GM18873 (cell line): Measurements from ENCODE around the gene MYOC.
"Not testable (repeated sequence)": the region's sequence is repeated elsewhere in the genome, so short reads cannot be mapped to it uniquely, and the experiment has no call there.

Source experiments
- ATAC-seq: cut with Tn5 transposase; IDR thresholded peaks from one replicate; pipeline ENCODE4 v1.9.1; 2021; ENCODE audit warnings: mild to moderate bottlenecking, moderate library complexity, moderate number of reproducible peaks; ENCODE audit not compliant: unreplicated experiment, low FRiP score

Gene MYOC

GRCh38 chr1:171652234-171652822, at the start of gene MYOC:
MYOC (minus strand) TSS chr1:171652688; CDS start chr1:171652611, 77 bp downstream.
- ATAC-seq = no peak

- ATAC-seq = no peak
These were observed 47.0 kb upstream of the MYOC start for GRCh38 chr1:171699531-171699930.

GRCh38 chr1:171695772-171696171, 43.3 kb upstream of the MYOC start:
- ATAC-seq = not testable (repeated sequence)

GRCh38 chr1:171693541-171693940, 41.1 kb upstream of the MYOC start:
- ATAC-seq = not testable (repeated sequence)

GRCh38 chr1:171683870-171684269, 31.4 kb upstream of the MYOC start:
- ATAC-seq = no peak

GRCh38 chr1:171680339-171680738, 27.9 kb upstream of the MYOC start:
- no peak for ATAC-seq

- ATAC-seq = no peak
These were observed 24.3 kb upstream of the MYOC start for GRCh38 chr1:171676823-171677222.

- ATAC-seq = no peak
These were observed 22.2 kb upstream of the MYOC start for GRCh38 chr1:171674431-171675405.

- ATAC-seq = no peak
These were observed 18.3 kb upstream of the MYOC start for GRCh38 chr1:171670739-171671138.

- no peak for ATAC-seq
These were observed 15.9 kb upstream of the MYOC start for GRCh38 chr1:171668372-171668771.

GRCh38 chr1:171666114-171666769, 13.8 kb upstream of the MYOC start:
- no peak for ATAC-seq

GRCh38 chr1:171664976-171665375, 12.5 kb upstream of the MYOC start:
- ATAC-seq = no peak

- ATAC-seq = no peak
These were observed 11.5 kb upstream of the MYOC start for GRCh38 chr1:171663854-171664575.

- ATAC-seq = no peak
These were observed 10.8 kb upstream of the MYOC start for GRCh38 chr1:171663036-171663853.

GRCh38 chr1:171661076-171661650, 8.7 kb upstream of the MYOC start:
- no peak for ATAC-seq

GRCh38 chr1:171656206-171656605, 3.7 kb upstream of the MYOC start:
- not testable (repeated sequence) for ATAC-seq

GRCh38 chr1:171655746-171656116, 3.2 kb upstream of the MYOC start:
- ATAC-seq = no peak

GRCh38 chr1:171654942-171655745, 2.7 kb upstream of the MYOC start:
- ATAC-seq = no peak
